Measurements from ENCODE around the gene KRT1.

Gene KRT1

DNA sequence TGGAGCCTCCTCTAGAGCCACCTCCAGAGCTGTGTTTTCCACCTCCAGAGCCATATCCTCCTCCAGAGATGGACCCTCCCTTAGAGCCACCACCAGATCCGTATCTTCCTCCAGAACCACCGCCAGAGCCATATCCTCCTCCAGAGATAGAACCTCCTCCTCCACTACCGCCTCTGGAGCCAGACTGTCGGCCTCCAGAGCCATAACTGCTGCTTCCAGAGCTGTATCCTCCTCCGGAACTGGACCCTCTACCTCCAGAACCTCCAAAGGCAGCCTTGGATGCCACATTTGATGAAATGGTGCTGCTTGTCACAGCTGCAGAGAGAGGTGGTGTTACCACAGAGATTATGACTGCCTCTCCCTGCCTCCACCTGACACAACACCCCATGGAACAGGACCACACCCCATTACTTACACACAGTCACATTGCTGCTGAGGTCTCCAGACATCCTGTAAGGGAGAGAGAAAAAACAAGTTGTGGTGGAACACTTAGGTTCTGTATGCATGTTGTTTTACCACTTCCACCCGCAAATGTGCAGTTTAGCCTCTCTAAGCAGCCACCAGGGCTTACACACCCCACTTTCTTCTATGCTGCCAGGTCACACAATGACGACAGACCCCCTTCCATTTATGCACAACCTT lies 35.0 kb downstream of the KRT1 start:
- H3K9me3 ChIP-seq (ENCODE audit: insufficient read depth, low read depth, low read length): no peaks in the 10 kb centered on the region
- no peaks in the 10 kb centered on the region; the same call in 1 of the 2 replicates for H3K27me3 ChIP-seq (ENCODE audit: insufficient read depth, low read length)
- no peak overlapping the region for H3K9ac ChIP-seq (ENCODE audit: low read depth, low read length)
- H3K27ac ChIP-seq (ENCODE audit: low read length): no peak overlapping the region
- no peak overlapping the region for H3K4me3 ChIP-seq (ENCODE audit: low read length)
- no peaks in the 10 kb centered on the region for H3K36me3 ChIP-seq (ENCODE audit: insufficient read depth, low read depth, low read length)
- no peaks in the 10 kb centered on the region for H3K4me1 ChIP-seq (ENCODE audit: insufficient read depth, low read length)

DNA sequence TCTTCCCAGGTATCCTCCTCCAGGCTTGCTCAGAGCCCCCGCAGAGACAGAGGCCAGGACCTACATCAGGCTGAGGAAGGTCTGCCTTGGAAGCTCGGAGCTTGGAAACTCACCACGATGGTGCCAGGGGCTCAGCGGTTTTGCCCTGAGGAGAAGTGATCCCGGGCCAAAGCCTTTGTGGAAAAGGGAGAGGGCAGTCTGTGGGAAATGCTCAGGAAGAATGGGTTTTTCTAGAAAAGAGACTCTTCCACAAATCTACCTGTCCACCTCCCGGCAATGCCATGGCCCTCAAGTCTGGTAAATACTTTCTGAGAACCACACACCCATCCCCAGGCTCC lies 36.2 kb downstream of the KRT1 start:
- no peaks in the 10 kb centered on the region for H3K9me3 ChIP-seq (ENCODE audit: insufficient read depth, low read depth, low read length)
- H3K4me1 ChIP-seq (ENCODE audit: insufficient read depth, low read length): no peaks in the 10 kb centered on the region
- no peaks in the 10 kb centered on the region; the same call in 1 of the 2 replicates for H3K27me3 ChIP-seq (ENCODE audit: insufficient read depth, low read length)
- no peaks in the 10 kb centered on the region for H3K36me3 ChIP-seq (ENCODE audit: insufficient read depth, low read depth, low read length)
- H3K4me3 ChIP-seq (ENCODE audit: low read length): no peak overlapping the region
- no peak overlapping the region for H3K27ac ChIP-seq (ENCODE audit: low read length)
- no peak overlapping the region for H3K9ac ChIP-seq (ENCODE audit: low read depth, low read length)

- no peak overlapping the region for H3K4me3 ChIP-seq (ENCODE audit: low read length)
- H3K27me3 ChIP-seq (ENCODE audit: insufficient read depth, low read length): no peaks in the 10 kb centered on the region; the same call in 1 of the 2 replicates
- H3K4me1 ChIP-seq (ENCODE audit: insufficient read depth, low read length): no peaks in the 10 kb centered on the region
- H3K9me3 ChIP-seq (ENCODE audit: insufficient read depth, low read depth, low read length): no peaks in the 10 kb centered on the region
- no peak overlapping the region for H3K9ac ChIP-seq (ENCODE audit: low read depth, low read length)
- no peaks in the 10 kb centered on the region for H3K36me3 ChIP-seq (ENCODE audit: insufficient read depth, low read depth, low read length)
- no peak overlapping the region for H3K27ac ChIP-seq (ENCODE audit: low read length)
Measured at GRCh38 chr12:52643233-52644077, 36.8 kb downstream of the KRT1 start.

GRCh38 chr12:52641468-52641867 lies 38.7 kb downstream of the KRT1 start:
- Histone ChIP-seq H3K27me3 (ENCODE audit: insufficient read depth, low read length) (no peaks in the 10 kb centered on the region; the same call in 1 of the 2 replicates), H3K4me1 (ENCODE audit: insufficient read depth, low read length) (no peaks in the 10 kb centered on the region), H3K4me3 (ENCODE audit: low read length) (no peak overlapping the region), H3K9ac (ENCODE audit: low read depth, low read length) (no peak overlapping the region), H3K27ac (ENCODE audit: low read length) (no peak overlapping the region), H3K36me3 (ENCODE audit: insufficient read depth, low read depth, low read length) (no peaks in the 10 kb centered on the region), H3K9me3 (ENCODE audit: insufficient read depth, low read depth, low read length) (no peaks in the 10 kb centered on the region)

DNA sequence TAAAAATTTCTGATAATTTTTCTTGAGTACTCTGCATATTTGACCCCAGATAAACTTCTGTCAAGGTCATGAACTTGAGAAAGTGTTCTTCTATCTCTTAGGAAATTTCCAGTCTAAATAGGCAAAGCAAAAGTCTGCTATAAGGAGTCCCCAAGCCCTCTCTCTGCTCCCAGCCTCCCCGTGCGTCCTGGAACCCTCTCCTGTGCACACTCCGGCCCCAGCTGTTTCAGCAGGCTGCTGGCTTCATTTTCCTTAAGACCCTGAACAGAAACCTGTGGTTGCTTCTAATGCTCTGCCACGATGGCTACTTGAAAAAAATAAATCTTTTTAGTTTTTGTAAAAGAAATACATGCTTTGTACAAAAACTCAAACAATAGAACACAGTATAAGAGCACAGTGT lies 42.9 kb downstream of the KRT1 start:
- no peaks in the 10 kb centered on the region for H3K27me3 ChIP-seq (ENCODE audit: insufficient read depth, low read length)

DNA sequence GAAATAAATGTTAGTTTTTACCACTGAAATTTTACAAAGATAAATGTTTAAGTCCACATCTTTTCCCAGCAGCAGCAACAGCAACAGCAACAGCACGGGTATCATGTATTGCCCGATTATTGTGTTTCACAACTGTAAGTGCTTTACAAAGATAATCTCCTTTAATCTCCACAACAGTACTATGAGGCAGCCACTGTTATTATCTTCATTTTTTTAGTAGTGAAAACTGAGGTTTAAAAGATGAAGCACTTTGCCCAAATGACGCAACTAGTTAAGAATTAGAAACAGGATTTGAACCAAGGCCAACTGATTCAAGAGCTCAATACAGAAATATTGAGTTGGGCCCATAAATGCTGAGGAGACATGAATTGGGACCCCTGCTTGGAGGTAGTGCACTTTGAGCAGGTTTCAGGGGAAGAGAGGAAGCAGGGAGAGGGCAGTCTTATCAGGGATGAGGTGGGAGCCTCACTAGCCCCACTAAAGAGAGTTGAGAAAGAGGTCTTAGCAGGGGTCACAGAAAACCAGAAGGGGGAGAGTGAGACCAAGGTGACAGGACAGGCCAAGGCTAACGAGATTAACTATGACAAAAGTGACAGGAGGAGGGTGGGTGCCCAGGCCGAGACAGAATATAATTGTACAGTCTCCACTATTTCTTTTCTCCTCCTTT lies 43.5 kb downstream of the KRT1 start:
- Histone ChIP-seq H3K36me3 (ENCODE audit: insufficient read depth, low read depth, low read length) (no peaks in the 10 kb centered on the region), H3K27ac (ENCODE audit: low read length) (no peak overlapping the region), H3K4me3 (ENCODE audit: low read length) (no peak overlapping the region), H3K4me1 (ENCODE audit: insufficient read depth, low read length) (no peaks in the 10 kb centered on the region), H3K9me3 (ENCODE audit: insufficient read depth, low read depth, low read length) (no peaks in the 10 kb centered on the region), H3K27me3 (ENCODE audit: insufficient read depth, low read length) (no peaks in the 10 kb centered on the region; the same call in 1 of the 2 replicates), H3K9ac (ENCODE audit: low read depth, low read length) (no peak overlapping the region)

More for the DNA sequence above, 42.9 kb downstream of the KRT1 start:
- Histone ChIP-seq H3K9me3 (ENCODE audit: insufficient read depth, low read depth, low read length) (no peaks in the 10 kb centered on the region), H3K9ac (ENCODE audit: low read depth, low read length) (no peak overlapping the region), H3K27ac (ENCODE audit: low read length) (no peak overlapping the region), H3K4me3 (ENCODE audit: low read length) (no peak overlapping the region), H3K36me3 (ENCODE audit: insufficient read depth, low read depth, low read length) (no peaks in the 10 kb centered on the region), H3K4me1 (ENCODE audit: insufficient read depth, low read length) (no peaks in the 10 kb centered on the region)

DNA sequence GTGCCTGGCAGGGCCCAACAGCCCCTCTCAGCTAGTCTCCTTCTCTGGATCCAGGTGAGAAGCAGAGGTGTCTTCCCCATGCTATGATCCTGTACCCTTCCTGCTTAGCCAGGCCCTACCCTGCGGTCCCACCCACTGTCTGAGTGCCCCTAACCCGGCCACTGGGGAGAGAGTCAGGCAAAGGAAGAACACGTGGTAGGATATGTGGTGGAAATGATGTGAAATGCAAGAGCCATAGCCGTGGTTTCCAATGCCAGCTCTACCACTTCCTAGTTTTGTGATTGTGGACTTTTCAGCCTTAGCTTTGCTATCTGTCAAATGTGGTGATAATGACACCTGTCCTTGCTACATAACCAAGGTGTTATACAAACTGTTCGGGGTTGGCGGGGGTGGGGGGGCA lies 44.0 kb downstream of the KRT1 start:
- Histone ChIP-seq H3K36me3 (ENCODE audit: insufficient read depth, low read depth, low read length) (no peaks in the 10 kb centered on the region), H3K4me3 (ENCODE audit: low read length) (no peak overlapping the region), H3K27me3 (ENCODE audit: insufficient read depth, low read length) (no peaks in the 10 kb centered on the region; the same call in 1 of the 2 replicates), H3K27ac (ENCODE audit: low read length) (no peak overlapping the region), H3K9me3 (ENCODE audit: insufficient read depth, low read depth, low read length) (no peaks in the 10 kb centered on the region), H3K9ac (ENCODE audit: low read depth, low read length) (no peak overlapping the region), H3K4me1 (ENCODE audit: insufficient read depth, low read length) (no peaks in the 10 kb centered on the region)

DNA sequence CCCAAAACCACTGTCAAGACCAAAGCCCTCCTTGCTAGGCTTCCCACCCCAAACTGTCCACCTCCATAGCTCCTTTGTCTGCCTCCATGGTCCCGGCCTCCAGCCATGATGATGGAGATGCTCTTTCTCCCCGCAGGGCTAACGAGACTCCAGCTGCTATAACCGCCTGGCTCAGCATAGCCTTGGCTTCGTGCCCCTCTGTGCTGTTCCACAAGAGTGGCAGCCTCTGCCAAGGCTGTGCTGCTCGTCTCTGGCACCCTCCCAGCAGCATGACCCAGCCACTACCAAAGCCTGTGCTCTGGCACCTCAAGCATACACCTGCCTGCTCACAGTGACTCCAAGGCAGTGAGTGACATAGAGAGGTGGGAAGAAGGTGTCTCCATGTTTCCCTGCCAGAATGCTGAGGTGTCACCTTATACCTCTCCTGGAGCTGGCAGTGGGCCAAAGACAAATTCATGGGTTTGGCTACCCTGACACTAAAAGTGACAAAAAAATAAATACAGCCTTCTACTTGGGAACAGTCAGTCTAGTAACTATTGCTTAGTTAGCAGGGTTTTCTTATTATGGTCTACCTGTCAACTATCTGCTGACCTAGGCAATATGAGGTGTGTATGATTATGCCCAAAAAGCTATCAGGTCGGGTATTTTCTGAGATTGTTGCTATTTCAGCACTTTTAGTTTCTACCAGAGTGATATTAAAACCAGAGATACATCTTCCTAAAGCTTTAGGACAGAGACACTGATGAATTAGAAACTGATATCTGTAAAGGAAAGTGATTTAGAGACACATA lies 45.7 kb downstream of the KRT1 start:
- no peaks in the 10 kb centered on the region; the same call in 1 of the 2 replicates for H3K27me3 ChIP-seq (ENCODE audit: insufficient read depth, low read length)
- no peaks in the 10 kb centered on the region for H3K36me3 ChIP-seq (ENCODE audit: insufficient read depth, low read depth, low read length)
- H3K9me3 ChIP-seq (ENCODE audit: insufficient read depth, low read depth, low read length): no peaks in the 10 kb centered on the region
- no peaks in the 10 kb centered on the region for H3K4me1 ChIP-seq (ENCODE audit: insufficient read depth, low read length)
- H3K4me3 ChIP-seq (ENCODE audit: low read length): no peak overlapping the region
- H3K27ac ChIP-seq (ENCODE audit: low read length): no peak overlapping the region
- H3K9ac ChIP-seq (ENCODE audit: low read depth, low read length): no peak overlapping the region

- Histone ChIP-seq H3K4me3 (ENCODE audit: low read length) (no peak overlapping the region), H3K9ac (ENCODE audit: low read depth, low read length) (no peak overlapping the region), H3K27me3 (ENCODE audit: insufficient read depth, low read length) (no peaks in the 10 kb centered on the region; the same call in 1 of the 2 replicates), H3K9me3 (ENCODE audit: insufficient read depth, low read depth, low read length) (no peaks in the 10 kb centered on the region), H3K4me1 (ENCODE audit: insufficient read depth, low read length) (no peaks in the 10 kb centered on the region), H3K36me3 (ENCODE audit: insufficient read depth, low read depth, low read length) (no peaks in the 10 kb centered on the region), H3K27ac (ENCODE audit: low read length) (no peak overlapping the region)
Measured at GRCh38 chr12:52633383-52633782, 46.8 kb downstream of the KRT1 start.

- no peak overlapping the region for H3K4me3 ChIP-seq (ENCODE audit: low read length)
- H3K36me3 ChIP-seq (ENCODE audit: insufficient read depth, low read depth, low read length): no peaks in the 10 kb centered on the region
- H3K4me1 ChIP-seq (ENCODE audit: insufficient read depth, low read length): no peaks in the 10 kb centered on the region
- no peak overlapping the region for H3K9ac ChIP-seq (ENCODE audit: low read depth, low read length)
- H3K9me3 ChIP-seq (ENCODE audit: insufficient read depth, low read depth, low read length): no peaks in the 10 kb centered on the region
- no peak overlapping the region for H3K27ac ChIP-seq (ENCODE audit: low read length)
- no peaks in the 10 kb centered on the region; the same call in 1 of the 2 replicates for H3K27me3 ChIP-seq (ENCODE audit: insufficient read depth, low read length)
Measured at GRCh38 chr12:52632656-52633055, 47.6 kb downstream of the KRT1 start.

GRCh38 chr12:52631676-52632459 lies 48.3 kb downstream of the KRT1 start:
- Histone ChIP-seq H3K9me3 (ENCODE audit: insufficient read depth, low read depth, low read length) (no peaks in the 10 kb centered on the region), H3K4me1 (ENCODE audit: insufficient read depth, low read length) (no peaks in the 10 kb centered on the region), H3K9ac (ENCODE audit: low read depth, low read length) (no peak overlapping the region), H3K36me3 (ENCODE audit: insufficient read depth, low read depth, low read length) (no peaks in the 10 kb centered on the region), H3K27me3 (ENCODE audit: insufficient read depth, low read length) (no peaks in the 10 kb centered on the region; the same call in 1 of the 2 replicates), H3K4me3 (ENCODE audit: low read length) (no peak overlapping the region), H3K27ac (ENCODE audit: low read length) (no peak overlapping the region)

All from iPS-20b (cell line).